PC-9 (cell line): ENCODE measurements around the gene TMA16.

Source experiments
- EZH2 ChIP-seq: fragments of 200-600 bp; sonication (generic); IDR thresholded peaks from 2 replicates; pipeline ENCODE4 v1.8.0; 2017; ENCODE audit warnings: antibody characterized with exemption, low read depth
- TF ChIP-seq, protein P1 (sequence below): fragments of 200-600 bp; sonication (generic); conservative IDR thresholded peaks from 2 replicates; pipeline ENCODE4 v1.6.1; 2017; ENCODE audit warnings: mixed run types, antibody characterized with exemption, mild to moderate bottlenecking, moderate library complexity

DNA sequence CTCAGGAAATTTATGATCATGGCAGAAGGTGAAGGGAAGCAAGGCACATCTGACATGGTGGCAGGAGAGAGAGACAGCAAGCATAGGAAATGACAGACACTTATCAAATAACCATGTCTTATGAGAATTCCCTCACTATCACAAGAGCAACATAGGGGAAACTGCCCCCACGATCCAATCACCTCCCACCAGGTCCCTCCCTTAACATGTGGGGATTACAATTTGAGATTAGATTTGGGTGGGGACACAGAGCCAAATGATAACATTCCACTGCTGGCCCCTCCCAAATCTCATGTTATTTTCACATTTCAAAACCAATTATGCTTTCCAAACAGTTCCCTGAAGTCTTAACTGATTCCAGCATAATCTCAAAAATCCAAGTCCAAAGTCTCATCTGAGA lies 8.2 kb upstream of the TMA16 start:
- TF ChIP-seq EZH2 = no peak
- TF ChIP-seq, protein P1, sequence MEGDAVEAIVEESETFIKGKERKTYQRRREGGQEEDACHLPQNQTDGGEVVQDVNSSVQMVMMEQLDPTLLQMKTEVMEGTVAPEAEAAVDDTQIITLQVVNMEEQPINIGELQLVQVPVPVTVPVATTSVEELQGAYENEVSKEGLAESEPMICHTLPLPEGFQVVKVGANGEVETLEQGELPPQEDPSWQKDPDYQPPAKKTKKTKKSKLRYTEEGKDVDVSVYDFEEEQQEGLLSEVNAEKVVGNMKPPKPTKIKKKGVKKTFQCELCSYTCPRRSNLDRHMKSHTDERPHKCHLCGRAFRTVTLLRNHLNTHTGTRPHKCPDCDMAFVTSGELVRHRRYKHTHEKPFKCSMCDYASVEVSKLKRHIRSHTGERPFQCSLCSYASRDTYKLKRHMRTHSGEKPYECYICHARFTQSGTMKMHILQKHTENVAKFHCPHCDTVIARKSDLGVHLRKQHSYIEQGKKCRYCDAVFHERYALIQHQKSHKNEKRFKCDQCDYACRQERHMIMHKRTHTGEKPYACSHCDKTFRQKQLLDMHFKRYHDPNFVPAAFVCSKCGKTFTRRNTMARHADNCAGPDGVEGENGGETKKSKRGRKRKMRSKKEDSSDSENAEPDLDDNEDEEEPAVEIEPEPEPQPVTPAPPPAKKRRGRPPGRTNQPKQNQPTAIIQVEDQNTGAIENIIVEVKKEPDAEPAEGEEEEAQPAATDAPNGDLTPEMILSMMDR = no peak
